Calu3 (cell line): ENCODE measurements around the gene BTBD18. TPM values are rescaled to one million over a fixed set of nuclear protein-coding genes. Genes with fewer than 3 reads are reported as not detected.
"Not testable (repeated sequence)": the region's sequence is repeated elsewhere in the genome, so short reads cannot be mapped to it uniquely, and the experiment has no call there.

Experiments used
- BruUV-seq: library from RNA; stranded (reverse); fragments of 400-500 nt; replicated peaks from 2 replicates; lab custom pipeline; 2021; lab: Mats Ljungman, UMichigan
- CTCF ChIA-PET: fragments of 300-600 bp; sonication (Branson Sonifier 250); formaldehyde crosslinking; loops from one replicate; lab custom pipeline; 2022; ENCODE audit warnings: antibody characterized with exemption; lab: Charles Lee
- DNase-seq: peaks from one replicate; pipeline ENCODE4 v3.0.0; 2022
- H3K27ac Mint-ChIP-seq: one replicate; pipeline ENCODE4 v1.8.0; 2022; ENCODE audit warnings: mixed read lengths; ENCODE audit not compliant: unreplicated experiment
- H3K27me3 Mint-ChIP-seq: one replicate; pipeline ENCODE4 v1.8.0; 2022; ENCODE audit warnings: mixed read lengths; ENCODE audit not compliant: unreplicated experiment
- H3K36me3 Mint-ChIP-seq: one replicate; pipeline ENCODE4 v1.8.0; 2022; ENCODE audit warnings: mild to moderate bottlenecking, moderate library complexity, mixed read lengths; ENCODE audit not compliant: insufficient read depth, unreplicated experiment
- H3K4me1 Mint-ChIP-seq: one replicate; pipeline ENCODE4 v1.8.0; 2022; ENCODE audit warnings: mild to moderate bottlenecking, low read depth, mixed read lengths; ENCODE audit not compliant: unreplicated experiment
- H3K4me3 Mint-ChIP-seq: one replicate; pipeline ENCODE4 v1.8.0; 2022; ENCODE audit warnings: mild to moderate bottlenecking, low read depth, moderate library complexity, mixed read lengths; ENCODE audit not compliant: unreplicated experiment
- H3K9me3 Mint-ChIP-seq: one replicate; pipeline ENCODE4 v1.8.0; 2022; ENCODE audit warnings: low read depth, mixed read lengths; ENCODE audit not compliant: unreplicated experiment
- CTCF ChIP-seq: fragments of 200-600 bp; IDR thresholded peaks from one replicate; pipeline ENCODE4 v1.8.0; 2022; ENCODE audit warnings: antibody characterized with exemption; ENCODE audit not compliant: unreplicated experiment
- intact Hi-C: fragments of 100-400 bp; cut with micrococcal nuclease; formaldehyde crosslinking; loops from one replicate; pipeline ENCODE4 v1.10.0; 2022; ENCODE audit not compliant: unreplicated experiment
- total RNA-seq: library from RNA; stranded (reverse); gene quantifications from 2 replicates; pipeline ENCODE4 v1.2.3, GENCODE V29; 2022

Gene BTBD18
- total RNA-seq, 1 experiment from 2014 or later, result not detected

DNA sequence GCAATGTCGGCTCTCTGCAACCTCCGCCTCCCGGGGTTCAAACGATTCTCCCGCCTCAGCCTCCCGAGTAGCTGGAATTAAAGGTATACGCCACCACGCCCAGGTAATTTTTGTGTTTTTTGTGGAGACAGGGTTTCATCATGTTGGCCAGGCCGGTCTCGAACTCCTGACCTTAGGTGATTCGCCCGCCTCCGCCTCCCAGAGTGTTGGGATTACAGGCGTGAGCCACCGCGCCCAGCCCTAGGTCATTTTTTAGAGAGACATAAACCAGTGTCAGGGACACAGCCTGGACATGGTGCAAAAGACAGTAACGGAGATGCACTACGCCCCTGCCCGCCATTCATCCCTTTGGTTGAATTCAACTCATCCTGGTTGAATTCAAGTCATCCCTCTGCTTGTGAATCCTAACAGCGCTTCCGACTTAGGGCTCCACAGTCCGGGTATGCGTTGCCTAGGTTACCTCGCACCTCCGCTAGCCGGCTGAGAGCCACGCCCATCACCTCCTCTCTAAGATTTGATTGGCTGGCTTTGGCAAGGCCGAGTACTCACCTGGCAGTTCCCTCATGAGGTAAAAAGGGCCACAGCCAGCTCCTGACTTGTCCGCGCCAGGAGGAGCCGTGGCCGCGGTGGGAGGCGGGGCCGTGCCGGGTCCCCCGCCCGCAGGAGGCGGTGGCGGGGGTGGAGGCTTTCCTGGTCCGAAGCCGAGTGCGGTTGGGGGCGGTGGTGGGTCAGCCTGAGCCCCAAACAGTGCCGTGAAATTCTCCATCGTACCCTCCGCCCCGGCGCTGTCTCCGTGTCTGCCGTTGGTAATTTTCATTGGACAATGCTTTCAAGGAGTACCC, 40.0 kb downstream of the BTBD18 start, which contains the start of gene MED19:
TSS of gene MED19 (minus strand) at position 802 of the 842 bp plus-strand sequence. CDS start at position 766, 36 bp downstream.
- Mint-ChIP-seq H3K4me1 (peaks cover 26% of the 10 kb centered on the region), H3K27ac (peak within 1 kb of the TSS; percentile 88), H3K4me3 (peak within 1 kb of the TSS; percentile 88), H3K9me3 (no peaks in the 10 kb centered on the region), H3K27me3 (no peaks in the 10 kb centered on the region), H3K36me3 (peaks cover 52% of the 10 kb centered on the region)
- intact Hi-C loops, result loop anchor here (5.0 kb wide), 1 partner anchor 44 kb away; the partner anchor contains the start of gene ZDHHC5
- BruUV-seq, result TSS peak; percentile 67
- CTCF ChIA-PET, result interaction anchor here (0.6 to 1.4 kb wide), 6 partner anchors 29 to 217 kb away, joined by 3 to 6 read pairs (median 4); partner anchors contain the start of gene SELENOH
- peak; percentile 91 for DNase-seq
- TF ChIP-seq CTCF, result no peak

DNA sequence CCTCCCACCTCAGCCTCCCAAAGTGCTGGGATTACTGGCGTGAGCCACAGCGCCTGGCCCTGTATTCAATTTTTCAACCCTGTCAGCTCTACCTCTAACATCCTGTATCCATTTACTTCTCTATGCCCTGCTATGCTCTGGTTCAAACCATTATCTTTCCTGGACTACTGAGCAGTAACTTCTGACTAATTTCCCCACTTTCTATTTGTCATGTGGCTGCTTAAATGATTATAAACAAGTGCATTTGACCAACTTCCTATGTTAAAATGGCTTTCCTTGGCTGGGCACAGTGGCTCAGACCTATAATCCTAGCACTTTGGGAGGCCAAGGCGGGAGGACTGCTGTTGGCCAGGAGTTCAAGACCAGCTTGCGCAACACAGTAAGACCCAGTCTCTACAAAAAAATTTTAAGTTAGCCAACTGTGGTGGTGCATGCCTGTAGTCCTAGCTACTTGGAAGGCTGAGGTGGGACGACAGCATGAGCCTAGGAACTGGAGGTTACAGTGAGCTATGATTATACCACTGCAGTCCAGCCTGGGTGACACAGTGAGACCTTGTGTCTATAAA, 41.7 kb downstream of the BTBD18 start:
- BruUV-seq, result no TSS peak
- no peak overlapping the region for H3K4me3 Mint-ChIP-seq
- CTCF ChIA-PET, result interaction anchor here (0.7 kb wide), 1 partner anchor 19 kb away, joined by 6 read pairs; no protein-coding TSS in a partner anchor

DNA sequence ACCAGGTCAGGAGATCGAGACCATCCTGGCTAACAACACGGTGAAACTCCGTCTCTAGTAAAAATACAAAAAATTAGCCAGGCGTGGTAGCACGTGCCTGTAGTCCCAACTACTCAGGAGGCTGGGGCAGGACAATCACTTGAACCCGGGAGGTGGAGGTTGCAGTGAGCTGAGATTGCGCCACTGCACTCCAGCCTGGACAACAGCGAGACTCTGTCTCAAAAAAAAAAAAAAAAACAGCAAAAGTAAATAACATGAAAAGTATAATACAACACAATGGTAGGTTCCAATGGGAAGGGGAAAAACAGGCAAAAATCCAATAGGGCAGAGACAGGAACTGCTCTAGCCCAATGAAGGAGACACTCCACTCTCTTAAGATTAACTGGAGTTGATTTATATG, 46.2 kb downstream of the BTBD18 start:
- BruUV-seq, H3K27ac Mint-ChIP-seq, H3K9me3 Mint-ChIP-seq, H3K4me3 Mint-ChIP-seq, H3K27me3 Mint-ChIP-seq, DNase-seq, intact Hi-C loops, H3K4me1 Mint-ChIP-seq: not testable (repeated sequence)
- CTCF ChIA-PET, result interaction anchor here (0.6 kb wide), 2 partner anchors 288 to 863 kb away, joined by 4 read pairs; no protein-coding TSS in a partner anchor
- H3K36me3 Mint-ChIP-seq, result peaks cover 48% of the 10 kb centered on the region

More for the DNA sequence above, 41.7 kb downstream of the BTBD18 start:
- Mint-ChIP-seq H3K27me3 (no peaks in the 10 kb centered on the region), H3K27ac (no peak overlapping the region), H3K36me3 (peaks cover 62% of the 10 kb centered on the region), H3K9me3 (no peaks in the 10 kb centered on the region), H3K4me1 (peaks cover 26% of the 10 kb centered on the region)
- intact Hi-C loops, result loop anchor here (5.0 kb wide), 1 partner anchor 43 kb away; the partner anchor contains the start of gene ZDHHC5
- no peak for DNase-seq
- no peak for TF ChIP-seq CTCF

GRCh38 chr11:57704932-57705331, 46.7 kb downstream of the BTBD18 start:
- Mint-ChIP-seq H3K36me3 (peaks cover 51% of the 10 kb centered on the region), H3K27me3 (no peaks in the 10 kb centered on the region), H3K4me3 (no peak overlapping the region), H3K4me1 (peaks cover 3% of the 10 kb centered on the region), H3K27ac (no peak overlapping the region), H3K9me3 (no peaks in the 10 kb centered on the region)
- intact Hi-C loops, result no loop called here
- no peak for DNase-seq
- TF ChIP-seq CTCF, result no peak
- TSS peak; percentile 5 for BruUV-seq
- CTCF ChIA-PET, result interaction anchor here (0.6 kb wide), 1 partner anchor 288 kb away, joined by 4 read pairs; no protein-coding TSS in a partner anchor
